UCSD-AML1 (cell line): ENCODE results near the gene AK1.
"Not testable (repeated sequence)": the region's sequence is repeated elsewhere in the genome, so short reads cannot be mapped to it uniquely, and the experiment has no call there.

Source experiments
- DNase-seq: peaks from one replicate; lab custom pipeline; 2025; ENCODE audit not compliant: unreplicated experiment; lab: John Stamatoyannopoulos, UW

AK1 gene

GRCh38 chr9:127884976-127885490 lies 7.6 kb upstream of the AK1 start:
- no peak for DNase-seq

GRCh38 chr9:127884427-127884911 lies 7.0 kb upstream of the AK1 start:
- peak; percentile 48 for DNase-seq

GRCh38 chr9:127883959-127884358 lies 6.5 kb upstream of the AK1 start:
- no peak for DNase-seq

- not testable (repeated sequence) for DNase-seq
Measured at GRCh38 chr9:127881715-127882114, 4.2 kb upstream of the AK1 start.

GRCh38 chr9:127880143-127880542 lies 2.7 kb upstream of the AK1 start:
- DNase-seq = no peak

- no peak for DNase-seq
Measured at GRCh38 chr9:127878652-127879390, 1.3 kb upstream of the AK1 start.

GRCh38 chr9:127878001-127878651 lies 651 bp upstream of the AK1 start:
- no peak for DNase-seq

- DNase-seq = no peak
Measured at GRCh38 chr9:127876764-127877562, 512 bp downstream of the AK1 start.

- no peak for DNase-seq
Measured at GRCh38 chr9:127876026-127876763, 1.3 kb downstream of the AK1 start.

GRCh38 chr9:127875306-127875966 lies 2.0 kb downstream of the AK1 start:
- DNase-seq = no peak

GRCh38 chr9:127874301-127875221 lies 2.9 kb downstream of the AK1 start:
- no peak for DNase-seq

GRCh38 chr9:127873886-127874285 lies 3.6 kb downstream of the AK1 start:
- DNase-seq = no peak

GRCh38 chr9:127873223-127873691 lies 4.2 kb downstream of the AK1 start:
- DNase-seq = no peak

GRCh38 chr9:127872369-127873222 lies 4.9 kb downstream of the AK1 start:
- DNase-seq = no peak

- no peak for DNase-seq
Measured at GRCh38 chr9:127871531-127871930, 5.9 kb downstream of the AK1 start.

- DNase-seq = no peak
Measured at GRCh38 chr9:127870887-127871286, 6.6 kb downstream of the AK1 start.

- DNase-seq = not testable (repeated sequence)
Measured at GRCh38 chr9:127870153-127870491, 7.4 kb downstream of the AK1 start.
